Mammary microvascular endothelial cell (primary cell): Measurements from ENCODE around the gene SPP1. TPM values are rescaled to one million over a fixed set of nuclear protein-coding genes. Genes with fewer than 3 reads are reported as not detected.

Experiments
- total RNA-seq: library from RNA; depleted of rRNA; stranded (reverse); fragments of >200 nt; gene quantifications from 2 replicates; pipeline ENCODE4 v1.2.3, GENCODE V29; 2015

Gene SPP1
- total RNA-seq, result 0.10 and 1.1 TPM in 2 replicates

GRCh38 chr4:87975466-87975865 lies at the start of gene SPP1:
Gene SPP1 (plus strand): TSS chr4:87975714. CDS start chr4:87976896, 1,182 bp downstream.

DNA sequence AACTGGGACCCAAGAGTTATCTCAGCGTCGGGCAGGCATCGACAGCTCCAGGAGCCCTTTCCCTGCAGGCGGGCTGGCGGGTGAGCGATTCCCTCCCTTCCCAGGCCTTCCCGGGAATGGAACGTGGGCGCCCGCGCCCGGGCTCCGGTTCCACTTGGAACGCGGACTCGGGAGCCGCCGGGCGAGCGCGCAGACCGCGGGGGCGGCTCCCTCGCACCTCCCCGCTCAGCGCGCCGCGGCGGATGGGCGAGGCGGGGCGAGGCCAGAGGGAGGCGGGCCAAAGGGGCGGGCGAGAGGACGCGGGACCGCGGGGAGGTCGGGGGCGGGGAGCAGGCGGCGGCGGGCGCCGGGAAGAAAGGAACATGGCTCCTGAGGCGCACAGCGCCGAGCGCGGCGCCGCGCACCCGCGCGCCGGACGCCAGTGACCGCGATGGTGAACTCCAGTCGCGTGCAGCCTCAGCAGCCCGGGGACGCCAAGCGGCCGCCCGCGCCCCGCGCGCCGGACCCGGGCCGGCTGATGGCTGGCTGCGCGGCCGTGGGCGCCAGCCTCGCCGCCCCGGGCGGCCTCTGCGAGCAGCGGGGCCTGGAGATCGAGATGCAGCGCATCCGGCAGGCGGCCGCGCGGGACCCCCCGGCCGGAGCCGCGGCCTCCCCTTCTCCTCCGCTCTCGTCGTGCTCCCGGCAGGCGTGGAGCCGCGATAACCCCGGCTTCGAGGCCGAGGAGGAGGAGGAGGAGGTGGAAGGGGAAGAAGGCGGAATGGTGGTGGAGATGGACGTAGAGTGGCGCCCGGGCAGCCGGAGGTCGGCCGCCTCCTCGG lies 32.0 kb downstream of the SPP1 start, which contains the start of gene PKD2:
TSS of gene PKD2 (plus strand) at position 332 of the 818 bp plus-strand sequence. CDS start at position 431, 99 bp downstream.

Other genes starting within 250 kb of the SPP1 start
- gene IBSP, start 176.2 kb upstream of the SPP1 start, total RNA-seq, result not detected in 2 replicates
- gene MEPE, start 142.7 kb upstream of the SPP1 start, total RNA-seq, result not detected in 2 replicates
- gene PKD2, start 31.9 kb downstream of the SPP1 start, total RNA-seq, result 11.8 and 12.2 TPM in 2 replicates
- 5.3 and 6.0 TPM in 2 replicates for gene ABCG2, start 182.9 kb downstream of the SPP1 start, total RNA-seq